ENCODE results near the gene DMRT1.
A peak's percentile ranks its signal among the peaks of the same experiment; 100 is the strongest.

The DMRT1 gene

DNA sequence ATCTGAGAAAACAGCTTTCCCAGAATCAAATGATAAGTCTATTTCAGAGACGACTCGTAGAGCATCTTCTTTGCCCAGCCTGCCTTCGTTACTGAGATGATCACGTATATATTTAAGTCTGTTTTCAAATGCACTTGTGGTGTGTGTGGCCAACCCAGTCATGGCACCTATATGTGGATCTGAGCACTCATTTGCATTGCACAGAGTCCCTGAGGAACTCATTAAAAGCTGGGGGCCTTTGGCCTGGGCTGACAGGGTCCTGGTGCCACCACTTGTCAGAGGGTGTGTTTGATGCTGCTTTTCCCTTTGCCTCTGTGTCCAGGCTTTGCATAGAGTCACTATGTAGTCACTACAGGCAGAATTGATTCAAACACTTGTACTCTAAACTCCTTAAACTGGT is 117.6 kb downstream of the DMRT1 start:
- H3K9me3 Mint-ChIP-seq, result no peaks in the 10 kb centered on the region

DNA sequence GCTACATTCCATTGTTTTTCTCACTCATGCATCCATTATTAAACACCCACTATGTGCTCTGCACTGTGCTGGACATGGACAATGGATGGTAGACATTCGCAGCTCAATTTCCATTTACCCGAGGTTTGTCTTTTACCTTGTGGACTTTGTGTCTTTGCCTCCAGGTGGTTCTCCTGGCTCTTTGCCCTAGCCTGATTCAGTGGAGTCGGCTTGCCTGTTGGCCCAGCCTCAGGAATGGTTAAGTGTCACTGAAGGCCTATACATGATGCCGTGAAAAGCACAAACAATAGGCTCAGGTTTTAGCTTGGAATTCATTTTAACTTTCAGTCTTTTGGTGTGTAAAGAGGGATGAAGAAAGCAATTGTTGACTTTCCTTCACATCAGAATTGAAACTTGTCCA is 118.4 kb downstream of the DMRT1 start:
- ATAC-seq (replicated peaks) (no peak), DNase-seq (no peak)
- H3K27me3 Mint-ChIP-seq, result peaks cover 49 to 51% of the 10 kb centered on the region in 2 donors
- H3K27ac Mint-ChIP-seq, result no peak overlapping the region
- H3K9me3 Mint-ChIP-seq, result no peaks in the 10 kb centered on the region
- H3K4me1 Mint-ChIP-seq (ENCODE audit: low read depth in 2 of 2), result no peaks in the 10 kb centered on the region
- no peak overlapping the region for H3K4me3 Mint-ChIP-seq
- peaks cover 2% of the 10 kb centered on the region for H3K36me3 Mint-ChIP-seq (ENCODE audit: insufficient read depth)

More for the DNA sequence above, 117.6 kb downstream of the DMRT1 start:
- H3K4me1 Mint-ChIP-seq (ENCODE audit: low read depth in 2 of 2), result no peaks in the 10 kb centered on the region
- peaks cover 2% of the 10 kb centered on the region for H3K36me3 Mint-ChIP-seq (ENCODE audit: insufficient read depth)
- H3K4me3 Mint-ChIP-seq, result no peak overlapping the region
- ATAC-seq (replicated peaks) (no peak), DNase-seq (no peak)
- peaks cover 42 to 43% of the 10 kb centered on the region in 2 donors for H3K27me3 Mint-ChIP-seq
- no peak overlapping the region for H3K27ac Mint-ChIP-seq

DNA sequence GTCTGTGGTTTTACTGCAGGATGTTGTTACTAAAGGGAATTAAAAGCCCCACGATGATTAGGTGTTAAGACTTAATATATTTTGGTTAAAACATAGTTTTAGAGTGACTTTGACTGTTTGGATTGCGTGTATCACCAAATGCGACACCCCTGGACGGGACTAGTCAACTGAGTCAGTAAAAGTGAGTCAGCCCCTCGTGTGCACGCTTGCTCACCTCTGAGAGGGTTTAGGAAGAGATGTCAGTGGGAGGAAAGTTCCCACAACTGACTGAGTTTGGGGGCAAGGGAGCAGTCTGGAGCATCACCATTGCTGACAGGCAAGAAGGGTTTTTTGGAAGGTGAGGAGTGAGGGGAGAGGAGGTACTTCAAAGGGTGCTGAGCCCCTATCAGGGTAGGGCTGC is 120.5 kb downstream of the DMRT1 start:
- no peak for DNase-seq
- H3K4me3 Mint-ChIP-seq, result no peak overlapping the region
- peaks cover 2% of the 10 kb centered on the region for H3K36me3 Mint-ChIP-seq (ENCODE audit: insufficient read depth)
- no peak for ATAC-seq (replicated peaks)
- H3K27me3 Mint-ChIP-seq, result peaks cover 65 to 67% of the 10 kb centered on the region in 2 donors
- H3K4me1 Mint-ChIP-seq (ENCODE audit: low read depth in 2 of 2), result no peaks in the 10 kb centered on the region
- no peaks in the 10 kb centered on the region for H3K9me3 Mint-ChIP-seq
- H3K27ac Mint-ChIP-seq, result no peak overlapping the region

DNA sequence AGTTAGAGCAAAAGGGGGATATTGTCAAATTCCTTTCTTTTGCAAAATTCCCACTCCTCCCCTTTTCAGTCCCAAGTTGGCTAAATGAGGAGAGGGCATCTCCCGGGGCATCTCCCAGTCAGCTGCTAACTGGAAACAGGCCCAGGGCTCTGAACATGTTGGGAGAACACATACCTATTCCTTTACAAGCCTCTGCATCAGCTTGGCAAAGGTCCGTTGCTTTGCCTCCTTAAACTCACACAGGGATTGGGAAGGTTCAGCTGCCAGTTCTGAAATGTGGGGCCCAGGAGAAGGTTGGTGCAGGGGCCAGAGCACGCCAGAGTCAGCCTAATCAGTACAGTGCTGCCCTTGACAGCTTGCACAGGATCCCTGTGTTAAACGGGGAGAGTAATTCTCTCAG is 124.0 kb downstream of the DMRT1 start:
- ATAC-seq (replicated peaks), result no peak
- peaks cover 4 to 5% of the 10 kb centered on the region in 2 donors for H3K4me1 Mint-ChIP-seq (ENCODE audit: low read depth in 2 of 2)
- no peak overlapping the region for H3K27ac Mint-ChIP-seq
- peaks cover 6% of the 10 kb centered on the region for H3K36me3 Mint-ChIP-seq (ENCODE audit: insufficient read depth)
- H3K4me3 Mint-ChIP-seq, result no peak overlapping the region
- H3K27me3 Mint-ChIP-seq, result peaks cover 87 to 89% of the 10 kb centered on the region in 2 donors
- no peak for DNase-seq
- H3K9me3 Mint-ChIP-seq, result no peaks in the 10 kb centered on the region

DNA sequence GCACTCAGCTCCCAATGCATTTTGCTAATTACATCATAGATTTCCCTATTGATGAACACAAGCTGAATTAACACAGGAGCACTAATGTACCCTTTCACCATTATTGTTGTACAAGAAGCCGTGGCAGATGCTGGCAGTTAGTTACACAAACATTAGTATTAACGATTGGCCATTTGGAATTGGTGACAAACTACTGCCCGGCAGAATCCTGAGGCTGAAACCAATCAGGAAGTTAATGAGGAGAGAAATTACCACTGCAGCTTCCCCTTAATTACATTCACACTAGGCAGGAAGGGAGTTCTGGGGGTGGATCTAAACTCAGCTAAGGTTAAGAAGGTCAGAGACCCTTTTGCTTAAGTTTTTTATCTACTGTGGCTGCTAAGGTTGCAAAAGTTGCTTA is 125.4 kb downstream of the DMRT1 start:
- DNase-seq (no peak), ATAC-seq (replicated peaks) (no peak)
- Mint-ChIP-seq H3K27ac (no peak overlapping the region), H3K36me3 (ENCODE audit: insufficient read depth) (peaks cover 9% of the 10 kb centered on the region), H3K9me3 (no peaks in the 10 kb centered on the region), H3K4me1 (ENCODE audit: low read depth in 2 of 2) (peaks cover 4 to 5% of the 10 kb centered on the region in 2 donors), H3K27me3 (peaks cover 73 to 85% of the 10 kb centered on the region in 2 donors), H3K4me3 (no peak overlapping the region)

DNA sequence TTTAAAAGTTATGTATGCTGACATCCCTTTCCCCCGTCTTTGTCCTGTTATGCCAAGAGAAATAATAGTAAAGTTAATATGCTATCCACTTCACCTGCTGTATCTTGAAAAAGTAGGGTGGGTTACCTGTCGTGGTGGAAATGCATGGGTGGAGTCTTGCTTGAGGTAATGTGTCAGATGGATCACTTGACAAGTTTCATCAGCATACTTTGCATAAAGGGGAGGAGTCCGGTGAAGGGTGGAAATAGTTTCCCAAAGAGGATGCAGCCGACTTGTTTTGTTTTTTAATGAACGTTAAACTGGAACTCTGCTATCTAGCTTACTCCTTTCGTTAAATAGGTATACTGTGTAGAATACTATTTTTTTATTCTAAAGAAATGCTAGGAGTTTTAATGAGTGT is 125.9 kb downstream of the DMRT1 start:
- Mint-ChIP-seq H3K4me3 (no peak overlapping the region), H3K36me3 (ENCODE audit: insufficient read depth) (peaks cover 9% of the 10 kb centered on the region), H3K9me3 (no peaks in the 10 kb centered on the region), H3K27ac (no peak overlapping the region), H3K4me1 (ENCODE audit: low read depth in 2 of 2) (peaks cover 4 to 5% of the 10 kb centered on the region in 2 donors), H3K27me3 (peaks cover 68 to 81% of the 10 kb centered on the region in 2 donors)
- ATAC-seq (replicated peaks) (no peak), DNase-seq (no peak)

DNA sequence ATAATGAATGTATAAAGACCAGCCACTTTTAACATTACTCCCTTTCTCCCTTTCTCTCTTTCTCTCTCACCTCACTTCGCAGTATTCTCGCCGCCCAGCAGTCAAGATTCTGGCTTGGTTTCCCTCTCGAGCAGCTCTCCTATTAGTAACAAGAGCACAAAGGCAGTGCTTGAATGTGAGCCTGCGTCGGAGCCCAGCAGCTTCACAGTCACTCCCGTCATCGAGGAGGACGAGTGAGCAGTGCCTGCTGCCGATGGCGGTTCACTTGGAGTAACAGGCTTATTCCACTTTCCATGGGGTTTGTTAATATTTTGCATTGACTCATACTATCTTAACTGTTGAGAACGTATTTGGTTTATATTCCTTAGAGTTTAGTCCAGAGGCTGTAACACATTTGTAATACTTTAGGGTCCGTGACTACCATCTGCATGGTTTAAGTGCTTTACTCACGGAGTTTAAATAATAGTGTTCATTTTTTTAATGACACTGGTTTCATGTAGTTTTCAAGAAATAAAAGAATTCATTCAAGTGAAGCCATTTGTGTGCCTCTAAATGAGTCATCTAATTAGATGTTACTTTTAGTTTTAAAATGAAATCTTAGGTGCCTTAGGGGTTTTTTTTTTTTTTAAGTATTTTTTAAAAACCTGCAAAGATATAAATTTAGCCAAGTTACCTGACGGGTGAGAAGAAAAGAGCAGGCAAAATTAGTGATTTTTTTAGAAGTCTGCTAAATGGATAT is 126.6 kb downstream of the DMRT1 start:
- H3K4me1 Mint-ChIP-seq (ENCODE audit: low read depth in 2 of 2), result peaks cover 5% of the 10 kb centered on the region in 2 donors
- no peak overlapping the region for H3K4me3 Mint-ChIP-seq
- H3K36me3 Mint-ChIP-seq (ENCODE audit: insufficient read depth), result peaks cover 9% of the 10 kb centered on the region
- no peak for ATAC-seq (replicated peaks)
- no peak for DNase-seq
- H3K27ac Mint-ChIP-seq, result no peak overlapping the region
- no peaks in the 10 kb centered on the region for H3K9me3 Mint-ChIP-seq
- peaks cover 63 to 81% of the 10 kb centered on the region in 2 donors for H3K27me3 Mint-ChIP-seq

DNA sequence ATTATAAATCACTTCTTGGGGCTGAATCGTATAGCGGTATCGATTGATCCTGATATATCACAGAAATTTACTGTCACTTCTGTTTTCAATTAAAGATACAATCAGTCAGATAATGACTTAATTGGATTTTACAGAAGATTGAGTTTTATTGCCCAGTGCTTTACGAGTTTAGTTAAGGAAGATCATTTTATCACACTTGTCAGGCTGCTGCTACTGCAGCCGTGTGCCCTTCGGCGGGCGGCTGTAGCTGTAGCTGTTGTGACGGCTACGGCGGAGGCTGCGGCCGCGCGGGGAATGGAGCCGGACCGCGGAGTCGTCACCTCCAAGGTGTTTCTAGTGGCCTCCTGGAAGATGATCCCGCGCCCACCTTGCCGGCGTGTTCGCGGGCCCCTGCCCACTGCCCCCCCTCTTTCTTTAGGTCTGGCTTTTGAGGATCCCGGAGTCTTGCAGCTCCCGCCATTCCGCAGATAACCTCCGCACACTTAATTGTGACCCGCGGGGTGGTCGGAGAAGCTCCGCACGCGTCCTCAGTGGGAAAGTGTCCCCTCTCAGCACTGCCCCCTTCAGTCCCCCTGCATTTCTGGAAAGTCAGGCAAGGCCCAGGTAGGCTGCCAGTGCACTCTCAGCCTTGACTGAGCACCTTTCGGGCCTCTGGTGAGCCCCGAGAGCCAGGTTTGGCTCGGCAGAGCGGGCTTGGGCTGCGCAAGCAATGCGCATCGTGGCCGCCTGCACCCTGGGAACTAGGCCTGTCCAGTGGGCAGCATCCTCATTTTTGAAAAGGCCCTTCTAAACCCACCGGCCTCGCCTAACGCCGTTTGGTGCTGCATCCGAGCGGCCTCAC is 128.0 kb downstream of the DMRT1 start:
- Mint-ChIP-seq H3K27me3 (peaks cover 68 to 87% of the 10 kb centered on the region in 2 donors), H3K4me1 (ENCODE audit: low read depth in 2 of 2) (peaks cover 5 to 10% of the 10 kb centered on the region in 2 donors), H3K27ac (no peak overlapping the region), H3K36me3 (ENCODE audit: insufficient read depth) (peaks cover 7% of the 10 kb centered on the region), H3K9me3 (no peaks in the 10 kb centered on the region), H3K4me3 (no peak overlapping the region)
- ATAC-seq (replicated peaks) (no peak), DNase-seq (no peak)

DNA sequence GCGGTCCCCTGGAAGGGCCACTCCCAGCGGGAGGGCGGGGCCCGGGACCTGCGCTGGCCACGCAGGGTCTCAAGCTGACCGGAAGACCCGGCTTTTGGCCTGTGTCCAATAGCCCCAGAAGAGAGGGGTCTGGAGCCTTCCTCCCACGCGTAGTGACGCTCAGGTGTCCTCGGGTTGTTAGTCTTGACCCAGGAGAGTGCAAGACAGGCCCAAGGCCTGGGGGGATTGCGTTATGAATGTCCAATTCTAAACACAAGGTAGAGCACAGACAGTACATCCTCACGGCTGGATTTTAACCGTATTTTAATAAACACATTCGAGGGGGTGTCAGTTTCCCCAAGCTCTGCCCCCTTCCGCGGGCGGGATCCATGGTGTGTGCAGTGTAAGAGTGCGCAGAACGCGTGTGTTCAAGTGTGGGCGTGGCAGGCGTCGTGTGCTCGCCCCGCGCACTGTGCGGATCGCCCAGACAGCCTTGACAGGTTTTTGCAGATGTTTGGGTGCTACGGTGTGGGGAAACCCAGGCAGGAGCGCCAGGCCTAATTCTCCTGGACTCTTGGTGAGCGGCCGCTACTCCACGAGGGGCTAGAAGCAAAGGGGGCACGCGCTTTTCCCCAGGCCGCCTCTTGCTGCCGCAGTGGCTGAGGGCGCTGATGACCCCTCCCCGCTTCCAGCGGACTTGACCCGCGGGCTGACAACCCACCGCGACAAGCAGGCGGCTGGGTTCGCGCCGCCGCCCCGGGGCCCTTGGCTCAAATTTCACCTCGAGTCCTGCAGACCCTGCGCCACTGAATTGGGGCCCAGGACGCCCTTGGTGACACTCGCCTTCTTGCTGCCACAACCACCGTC is 128.9 kb downstream of the DMRT1 start:
- H3K27me3 Mint-ChIP-seq, result peaks cover 68 to 87% of the 10 kb centered on the region in 2 donors
- H3K27ac Mint-ChIP-seq, result no peak overlapping the region
- H3K4me3 Mint-ChIP-seq, result no peak overlapping the region
- DNase-seq (no peak), ATAC-seq (replicated peaks) (no peak)
- no peaks in the 10 kb centered on the region for H3K9me3 Mint-ChIP-seq
- H3K36me3 Mint-ChIP-seq (ENCODE audit: insufficient read depth), result peaks cover 7% of the 10 kb centered on the region
- peaks cover 5 to 10% of the 10 kb centered on the region in 2 donors for H3K4me1 Mint-ChIP-seq (ENCODE audit: low read depth in 2 of 2)

DNA sequence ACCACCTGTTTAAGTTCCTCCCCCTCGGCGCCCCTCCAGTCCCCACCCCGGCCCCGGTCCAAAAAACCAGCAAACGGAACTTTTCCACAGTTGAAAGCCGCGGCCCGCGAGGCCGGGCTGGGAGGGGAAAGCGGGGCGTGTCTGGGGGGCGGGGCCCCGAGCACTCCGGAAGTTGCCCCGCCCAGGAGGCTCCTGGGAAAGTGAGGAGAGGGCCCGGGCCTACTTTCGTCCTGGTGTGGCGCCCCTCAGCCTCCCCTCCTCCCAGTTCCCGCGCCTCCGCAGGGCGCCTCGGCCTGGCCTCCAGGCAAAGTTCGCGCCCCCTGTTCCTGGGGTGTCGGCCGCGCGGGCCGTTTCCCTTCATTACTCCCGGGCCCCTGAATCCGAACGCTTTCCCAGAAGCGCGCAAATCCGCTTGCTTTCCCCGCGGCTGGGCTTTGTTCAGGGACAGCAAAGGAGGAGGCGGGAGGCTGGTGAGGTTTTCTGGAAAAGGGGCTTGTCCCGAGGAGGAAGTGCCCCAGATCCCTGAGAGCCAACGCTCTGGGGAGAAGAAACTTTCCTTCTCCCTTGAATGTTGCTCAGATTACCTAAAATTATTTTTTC is 130.5 kb downstream of the DMRT1 start:
- Mint-ChIP-seq H3K9me3 (no peaks in the 10 kb centered on the region), H3K27ac (no peak overlapping the region), H3K36me3 (ENCODE audit: insufficient read depth) (peaks cover 7% of the 10 kb centered on the region), H3K27me3 (peaks cover 66 to 87% of the 10 kb centered on the region in 2 donors), H3K4me3 (peak overlapping the region in 1 of 2 donors; percentile 40), H3K4me1 (ENCODE audit: low read depth in 2 of 2) (peaks cover 5 to 10% of the 10 kb centered on the region in 2 donors)
- ATAC-seq (replicated peaks) (no peak), DNase-seq (no peak)

DNA sequence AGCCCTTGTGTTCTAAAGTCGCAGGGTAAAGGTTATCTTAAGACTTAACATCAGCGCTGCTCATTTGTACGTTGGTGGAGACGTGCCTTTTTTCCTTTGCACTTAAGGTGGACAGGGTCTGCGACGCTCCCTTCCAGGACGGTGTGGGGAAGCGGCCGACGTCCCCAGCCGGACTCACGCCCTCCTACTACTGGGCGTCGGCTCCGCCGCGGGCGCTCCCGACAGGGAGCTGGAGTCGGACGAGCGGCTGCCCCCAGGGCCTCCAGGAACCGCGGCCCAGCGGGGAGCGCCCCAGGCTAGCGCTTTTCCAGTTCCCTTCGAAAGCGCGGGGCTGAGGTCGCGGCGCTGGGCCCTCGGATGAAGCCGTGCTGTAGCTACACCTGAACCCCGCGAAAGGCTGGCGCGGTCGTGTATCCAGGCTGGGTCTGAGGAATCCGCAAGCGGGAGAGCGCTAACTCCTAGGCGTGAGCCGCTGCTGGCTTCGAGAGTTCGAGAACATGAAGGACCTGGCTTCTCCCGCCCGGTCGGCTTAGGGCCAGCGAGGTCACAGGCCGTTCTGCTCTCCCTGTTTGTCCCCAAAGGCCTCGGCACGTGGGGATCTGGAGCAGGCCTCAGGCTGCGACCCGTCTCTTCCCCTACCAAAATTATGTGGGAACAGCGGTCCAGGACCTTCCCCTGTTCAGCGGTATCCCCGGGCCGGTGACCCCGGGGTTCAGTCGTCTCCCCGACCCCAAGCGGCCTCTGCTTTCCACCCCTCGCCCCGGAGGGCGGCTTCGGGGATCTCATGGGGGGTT is 131.2 kb downstream of the DMRT1 start:
- no peak overlapping the region for H3K27ac Mint-ChIP-seq

DNA sequence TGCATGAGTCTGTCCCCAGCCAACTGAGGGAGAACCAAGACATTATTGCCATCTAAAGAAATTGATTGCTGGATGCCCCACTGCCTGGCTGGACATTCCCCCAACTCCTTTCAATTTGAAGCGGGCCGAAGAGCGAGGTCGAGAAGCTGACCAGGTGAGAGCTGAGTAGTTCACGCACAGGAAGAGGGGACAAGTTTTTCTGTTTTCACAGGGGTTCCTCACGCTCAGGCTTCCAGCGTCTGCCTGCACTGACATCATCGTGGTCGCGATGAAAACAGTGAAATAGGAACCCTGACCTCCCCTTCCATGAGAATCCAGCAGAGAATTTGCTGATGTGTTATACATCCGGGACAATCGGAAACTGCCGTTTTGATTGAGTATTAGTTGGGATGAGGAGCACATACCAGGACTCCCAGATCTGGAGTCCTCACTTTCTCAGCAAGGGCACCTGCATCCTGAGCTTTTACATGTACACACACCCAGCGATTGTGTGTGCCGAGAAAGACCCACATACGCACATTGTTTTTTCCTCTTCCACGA is 131.9 kb downstream of the DMRT1 start:
- Mint-ChIP-seq H3K36me3 (ENCODE audit: insufficient read depth) (peaks cover 7% of the 10 kb centered on the region), H3K4me3 (peak overlapping the region in 1 of 2 donors; percentile 27), H3K27ac (no peak overlapping the region), H3K9me3 (no peaks in the 10 kb centered on the region), H3K27me3 (peaks cover 65 to 85% of the 10 kb centered on the region in 2 donors), H3K4me1 (ENCODE audit: low read depth in 2 of 2) (peaks cover 5 to 7% of the 10 kb centered on the region in 2 donors)
- DNase-seq (no peak), ATAC-seq (replicated peaks) (no peak)

More for the DNA sequence above, 131.2 kb downstream of the DMRT1 start:
- Mint-ChIP-seq H3K4me1 (ENCODE audit: low read depth in 2 of 2) (peaks cover 5 to 10% of the 10 kb centered on the region in 2 donors), H3K4me3 (peak overlapping the region in 1 of 2 donors; percentile 40), H3K36me3 (ENCODE audit: insufficient read depth) (peaks cover 7% of the 10 kb centered on the region), H3K9me3 (no peaks in the 10 kb centered on the region), H3K27me3 (peaks cover 63 to 85% of the 10 kb centered on the region in 2 donors)
- no peak for ATAC-seq (replicated peaks)
- no peak for DNase-seq
